OCI-LY7 (cell line): ENCODE data around the gene TAPT1.

Experiments
- EZH2phosphoT487 ChIP-seq: fragments of 200-600 bp; sonication (generic); IDR thresholded peaks from 2 replicates; pipeline ENCODE4 v1.6.1; 2018; ENCODE audit warnings: low read depth, borderline replicate concordance, mild to moderate bottlenecking, mixed run types, antibody characterized with exemption, low read length, moderate library complexity, mixed read lengths
- TF ChIP-seq, protein P1 (sequence below): fragments of 200-600 bp; sonication (generic); conservative IDR thresholded peaks from 2 replicates; pipeline ENCODE4 v1.5.1; 2014; ENCODE audit warnings: mild to moderate bottlenecking, antibody characterized with exemption, low read length, moderate library complexity, mixed read lengths

DNA sequence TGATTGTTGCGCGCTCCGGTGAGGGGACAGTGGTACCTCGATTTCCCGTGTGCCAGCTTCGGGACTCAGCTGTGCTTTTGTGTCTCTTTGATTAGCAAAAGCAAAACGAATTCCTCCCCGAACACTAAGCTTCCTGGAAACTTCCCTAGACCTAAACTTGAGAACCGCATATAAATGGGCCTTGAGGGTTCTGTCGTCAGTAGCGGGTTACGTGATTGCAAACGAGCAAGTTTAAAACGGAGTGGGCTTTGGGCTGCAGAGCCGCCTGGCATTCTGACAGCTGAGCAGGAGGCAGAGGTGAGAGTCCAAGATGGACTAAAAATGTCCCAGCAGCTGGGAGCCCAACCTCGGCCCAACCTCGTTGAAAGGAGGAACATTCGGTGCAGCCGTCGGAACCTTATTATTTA is 1.2 kb upstream of the TAPT1 start:
- TF ChIP-seq, protein P1, sequence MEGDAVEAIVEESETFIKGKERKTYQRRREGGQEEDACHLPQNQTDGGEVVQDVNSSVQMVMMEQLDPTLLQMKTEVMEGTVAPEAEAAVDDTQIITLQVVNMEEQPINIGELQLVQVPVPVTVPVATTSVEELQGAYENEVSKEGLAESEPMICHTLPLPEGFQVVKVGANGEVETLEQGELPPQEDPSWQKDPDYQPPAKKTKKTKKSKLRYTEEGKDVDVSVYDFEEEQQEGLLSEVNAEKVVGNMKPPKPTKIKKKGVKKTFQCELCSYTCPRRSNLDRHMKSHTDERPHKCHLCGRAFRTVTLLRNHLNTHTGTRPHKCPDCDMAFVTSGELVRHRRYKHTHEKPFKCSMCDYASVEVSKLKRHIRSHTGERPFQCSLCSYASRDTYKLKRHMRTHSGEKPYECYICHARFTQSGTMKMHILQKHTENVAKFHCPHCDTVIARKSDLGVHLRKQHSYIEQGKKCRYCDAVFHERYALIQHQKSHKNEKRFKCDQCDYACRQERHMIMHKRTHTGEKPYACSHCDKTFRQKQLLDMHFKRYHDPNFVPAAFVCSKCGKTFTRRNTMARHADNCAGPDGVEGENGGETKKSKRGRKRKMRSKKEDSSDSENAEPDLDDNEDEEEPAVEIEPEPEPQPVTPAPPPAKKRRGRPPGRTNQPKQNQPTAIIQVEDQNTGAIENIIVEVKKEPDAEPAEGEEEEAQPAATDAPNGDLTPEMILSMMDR, result no peak
- no peak for TF ChIP-seq EZH2phosphoT487
